GM12801 (cell line): ENCODE measurements around the gene KRTAP10-11.

Experiments used
- TF ChIP-seq, protein P1 (sequence below): IDR thresholded peaks from one replicate; pipeline ENCODE4 v1.5.1; 2011; ENCODE audit warnings: control low read depth; ENCODE audit not compliant: insufficient read length; ENCODE audit errors: extremely low read depth

Gene KRTAP10-11

GRCh38 chr21:44643741-44644310 is 2.4 kb upstream of the KRTAP10-11 start:
- TF ChIP-seq, protein P1, sequence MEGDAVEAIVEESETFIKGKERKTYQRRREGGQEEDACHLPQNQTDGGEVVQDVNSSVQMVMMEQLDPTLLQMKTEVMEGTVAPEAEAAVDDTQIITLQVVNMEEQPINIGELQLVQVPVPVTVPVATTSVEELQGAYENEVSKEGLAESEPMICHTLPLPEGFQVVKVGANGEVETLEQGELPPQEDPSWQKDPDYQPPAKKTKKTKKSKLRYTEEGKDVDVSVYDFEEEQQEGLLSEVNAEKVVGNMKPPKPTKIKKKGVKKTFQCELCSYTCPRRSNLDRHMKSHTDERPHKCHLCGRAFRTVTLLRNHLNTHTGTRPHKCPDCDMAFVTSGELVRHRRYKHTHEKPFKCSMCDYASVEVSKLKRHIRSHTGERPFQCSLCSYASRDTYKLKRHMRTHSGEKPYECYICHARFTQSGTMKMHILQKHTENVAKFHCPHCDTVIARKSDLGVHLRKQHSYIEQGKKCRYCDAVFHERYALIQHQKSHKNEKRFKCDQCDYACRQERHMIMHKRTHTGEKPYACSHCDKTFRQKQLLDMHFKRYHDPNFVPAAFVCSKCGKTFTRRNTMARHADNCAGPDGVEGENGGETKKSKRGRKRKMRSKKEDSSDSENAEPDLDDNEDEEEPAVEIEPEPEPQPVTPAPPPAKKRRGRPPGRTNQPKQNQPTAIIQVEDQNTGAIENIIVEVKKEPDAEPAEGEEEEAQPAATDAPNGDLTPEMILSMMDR: no peak

- TF ChIP-seq, protein P1: no peak
Measured at GRCh38 chr21:44644878-44645277, 1.3 kb upstream of the KRTAP10-11 start.

GRCh38 chr21:44647222-44647552 is 973 bp downstream of the KRTAP10-11 start:
- TF ChIP-seq, protein P1: no peak

DNA sequence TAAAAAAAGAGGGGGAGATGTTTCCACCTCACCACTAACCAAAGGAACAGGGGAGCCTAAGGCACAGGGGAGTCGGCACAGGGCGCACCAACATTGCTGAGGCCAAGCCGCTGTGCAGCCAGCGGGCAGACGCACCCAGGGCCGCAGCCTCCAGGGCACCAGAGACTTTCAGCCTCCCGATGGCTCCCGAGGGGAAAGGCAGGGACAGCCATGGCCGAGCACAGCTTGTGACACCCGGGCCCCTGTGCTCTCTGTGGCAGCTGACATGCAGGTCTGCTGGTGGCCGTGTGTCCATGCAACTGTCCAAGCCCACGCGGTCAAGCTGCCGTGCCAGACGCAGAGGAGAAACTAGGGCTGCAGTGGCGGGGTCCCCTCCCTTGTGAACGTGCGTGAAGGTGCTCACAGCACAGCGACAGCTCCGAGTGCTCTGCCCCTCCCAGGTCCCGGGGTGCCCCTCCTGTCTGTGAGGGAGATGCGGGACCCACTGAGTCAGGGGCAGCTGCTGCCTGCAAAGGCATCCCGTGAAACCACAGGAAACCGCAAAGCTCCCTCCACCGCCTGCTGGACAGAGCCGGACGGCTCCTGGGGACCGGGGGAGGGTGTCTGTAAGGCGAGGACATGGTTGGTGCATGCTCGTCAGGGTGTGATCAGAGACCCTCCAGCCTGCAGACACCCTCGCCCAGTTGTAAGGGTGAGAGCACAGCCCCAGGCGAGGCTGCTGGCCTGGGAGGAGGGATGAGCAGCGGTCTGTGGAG is 2.5 kb downstream of the KRTAP10-11 start:
- TF ChIP-seq, protein P1: no peak

- TF ChIP-seq, protein P1: no peak
Measured at GRCh38 chr21:44649521-44650100, 3.4 kb downstream of the KRTAP10-11 start.

- TF ChIP-seq, protein P1: no peak
Measured at GRCh38 chr21:44650265-44650972, 4.2 kb downstream of the KRTAP10-11 start.

DNA sequence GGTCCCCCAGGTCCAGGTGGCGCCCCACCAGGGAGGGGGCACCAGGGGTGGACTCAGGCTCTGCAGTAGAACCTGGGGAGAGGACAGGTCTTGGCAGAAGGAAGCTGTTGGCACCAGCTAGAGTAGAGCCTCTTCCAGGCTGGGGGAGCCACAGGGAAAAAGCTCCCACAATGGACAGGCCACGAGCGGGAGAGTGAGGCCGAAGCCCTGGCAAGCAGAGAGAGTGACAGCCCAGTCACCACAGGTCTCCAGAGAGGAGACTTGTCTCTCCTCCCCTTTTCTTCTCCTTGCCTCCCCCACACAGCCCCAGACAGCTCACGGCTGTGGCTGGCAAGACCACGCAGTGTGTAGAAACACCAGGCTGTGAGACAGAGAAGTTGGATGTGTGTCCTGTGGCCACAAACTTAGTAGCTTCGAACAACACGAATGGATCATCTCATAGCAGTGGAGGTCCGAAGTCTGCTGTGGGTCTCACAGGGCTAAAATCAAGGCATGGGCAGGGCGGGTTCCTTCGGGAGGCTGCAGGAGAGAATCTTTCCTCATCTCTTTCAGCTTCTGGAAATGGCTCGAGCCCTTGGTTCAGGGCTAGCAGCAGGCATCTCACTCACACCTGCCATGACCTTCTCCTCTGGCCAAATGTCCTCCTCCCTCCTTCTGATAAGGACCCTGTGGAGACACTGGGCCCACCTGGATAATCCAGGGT is 4.9 kb downstream of the KRTAP10-11 start:
- TF ChIP-seq, protein P1: no peak
